Stimulated activated CD4-positive, alpha-beta T cell treated with anti-CD3 and anti-CD28 coated beads, Interleukin-15, amount 100 ng/mL, for 1 hour (primary cell): ENCODE data around the gene TULP1.

Experiments used
- DNase-seq, 2 donors: peaks; one replicate each; pipeline ENCODE4 v3.0.0-alpha.2; 2020; ENCODE audit warnings: low read depth in 1 of 2, low spot score in 1 of 2

TULP1 gene

DNA sequence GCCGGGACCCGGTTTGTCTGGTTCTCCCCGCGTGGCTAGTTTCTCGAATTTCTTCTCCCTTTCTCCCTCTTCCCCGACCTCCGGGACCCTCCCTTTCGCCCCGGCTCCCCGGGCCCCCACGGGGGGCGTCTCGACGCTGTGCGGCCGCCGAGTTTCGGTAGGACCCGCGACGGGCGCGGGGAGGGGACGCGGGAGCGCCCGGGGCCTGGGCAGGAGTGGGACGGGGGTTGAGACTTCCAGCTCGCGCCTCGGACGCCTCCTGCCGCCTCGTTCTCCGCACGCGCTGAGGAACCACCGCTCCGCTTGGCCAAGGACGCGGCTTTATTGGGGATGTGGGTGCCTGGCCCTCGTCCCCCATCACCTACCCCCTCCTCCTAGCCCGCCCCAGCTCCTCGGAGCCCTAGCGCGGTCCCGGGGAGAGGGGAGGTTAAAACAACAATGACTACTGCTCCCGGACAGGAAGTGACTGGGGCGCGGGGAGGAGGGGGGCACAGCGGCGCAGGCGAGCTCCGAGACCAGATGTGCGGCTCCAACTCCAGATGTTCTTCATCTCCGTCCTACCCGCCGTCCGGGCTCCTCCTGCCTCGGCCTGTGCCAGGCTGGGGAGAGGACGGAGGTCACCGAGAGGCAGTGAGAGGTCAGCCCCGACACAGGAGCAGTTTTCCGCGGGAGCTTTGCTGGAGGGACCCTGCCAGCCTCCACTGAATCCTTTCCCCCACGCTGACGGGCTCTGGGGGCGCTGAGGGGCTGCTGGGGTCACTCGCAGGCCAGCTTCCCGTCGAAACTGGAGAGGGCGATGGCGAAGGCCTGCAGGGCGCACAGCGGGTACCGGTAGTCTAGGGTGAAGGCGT lies 14.9 kb downstream of the TULP1 start:
- peak in 1 of 2 donors; percentile 28 for DNase-seq

DNA sequence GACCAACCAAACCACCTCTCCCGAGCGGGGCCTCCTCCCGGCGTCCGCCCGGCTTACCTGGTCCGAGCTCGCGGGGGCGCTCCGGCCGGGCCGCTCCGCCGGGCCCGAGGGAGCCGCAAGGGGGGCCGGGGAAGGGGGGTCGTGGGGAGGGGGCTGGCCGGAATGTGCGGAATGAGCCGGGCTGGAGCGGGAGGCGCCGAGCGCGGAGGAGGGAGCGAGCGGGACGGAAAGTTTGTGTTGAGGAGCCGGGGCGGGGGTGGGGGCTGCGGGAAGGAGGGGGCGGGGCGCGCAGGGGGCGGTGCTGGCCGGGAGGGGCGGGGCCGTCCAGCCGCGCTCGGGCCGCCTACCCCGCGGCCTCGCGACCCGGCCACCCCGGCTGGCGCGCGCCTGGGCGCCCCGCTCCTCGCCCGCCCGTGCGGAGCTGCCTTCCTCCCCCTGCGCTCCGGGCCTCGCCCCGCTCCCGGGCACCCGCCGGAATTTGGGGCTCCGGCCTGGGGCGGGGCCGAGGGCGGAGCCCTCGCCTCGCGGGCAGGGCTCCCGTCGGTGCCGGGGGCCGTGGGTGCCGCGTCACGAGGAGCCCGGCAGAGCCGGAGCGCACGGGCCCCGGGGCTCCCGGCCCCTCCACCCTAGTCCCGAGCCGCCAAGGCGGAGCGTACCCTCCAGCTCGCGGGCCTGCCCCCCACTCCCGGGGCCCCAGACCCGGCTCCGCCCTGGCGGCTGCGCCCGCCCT lies 15.7 kb downstream of the TULP1 start, which contains the start of gene TEAD3:
Gene TEAD3 (minus strand): TSS at position 239 of the 730 bp plus-strand sequence.
- peak; percentile 26 to 35 for DNase-seq

DNA sequence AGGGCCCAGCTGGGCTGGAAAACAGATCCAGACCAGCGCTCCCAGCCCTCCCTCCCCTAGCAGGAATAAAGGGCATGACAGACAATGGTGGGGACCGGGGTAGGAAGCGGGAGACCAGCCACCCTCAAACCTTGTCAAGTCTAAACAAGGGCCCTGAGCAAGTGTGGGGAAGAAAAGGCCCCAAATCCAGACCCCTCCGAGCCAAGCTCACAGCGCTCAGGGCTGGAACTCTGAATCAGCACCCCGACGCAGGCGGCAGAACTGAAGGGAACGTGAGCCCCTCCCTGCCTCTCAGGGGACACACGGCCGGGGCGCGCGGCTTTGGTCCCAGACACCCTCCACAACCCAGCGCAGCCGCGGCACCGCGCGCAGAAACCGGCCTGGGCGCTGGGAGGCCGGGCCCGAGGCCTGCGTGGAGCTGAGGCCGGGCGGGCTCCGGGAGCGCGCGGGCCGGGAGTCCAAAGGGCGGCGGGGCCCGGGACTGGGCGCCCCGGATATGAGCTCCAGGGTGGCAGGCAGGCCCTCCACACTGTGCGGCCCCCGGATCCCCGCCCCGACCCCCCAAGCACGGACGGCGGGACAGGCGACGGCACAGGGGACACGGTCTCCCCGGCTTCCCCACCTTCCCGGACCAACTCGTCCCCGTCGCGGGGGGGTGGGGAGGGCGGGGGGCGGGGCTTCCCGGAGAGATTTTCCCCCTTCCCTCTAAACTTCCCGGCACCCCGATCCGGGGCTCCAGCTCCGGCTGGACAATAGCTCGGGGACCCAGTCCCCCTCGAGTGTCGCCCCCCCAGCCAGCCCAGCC lies 16.5 kb downstream of the TULP1 start:
- no peak for DNase-seq

DNA sequence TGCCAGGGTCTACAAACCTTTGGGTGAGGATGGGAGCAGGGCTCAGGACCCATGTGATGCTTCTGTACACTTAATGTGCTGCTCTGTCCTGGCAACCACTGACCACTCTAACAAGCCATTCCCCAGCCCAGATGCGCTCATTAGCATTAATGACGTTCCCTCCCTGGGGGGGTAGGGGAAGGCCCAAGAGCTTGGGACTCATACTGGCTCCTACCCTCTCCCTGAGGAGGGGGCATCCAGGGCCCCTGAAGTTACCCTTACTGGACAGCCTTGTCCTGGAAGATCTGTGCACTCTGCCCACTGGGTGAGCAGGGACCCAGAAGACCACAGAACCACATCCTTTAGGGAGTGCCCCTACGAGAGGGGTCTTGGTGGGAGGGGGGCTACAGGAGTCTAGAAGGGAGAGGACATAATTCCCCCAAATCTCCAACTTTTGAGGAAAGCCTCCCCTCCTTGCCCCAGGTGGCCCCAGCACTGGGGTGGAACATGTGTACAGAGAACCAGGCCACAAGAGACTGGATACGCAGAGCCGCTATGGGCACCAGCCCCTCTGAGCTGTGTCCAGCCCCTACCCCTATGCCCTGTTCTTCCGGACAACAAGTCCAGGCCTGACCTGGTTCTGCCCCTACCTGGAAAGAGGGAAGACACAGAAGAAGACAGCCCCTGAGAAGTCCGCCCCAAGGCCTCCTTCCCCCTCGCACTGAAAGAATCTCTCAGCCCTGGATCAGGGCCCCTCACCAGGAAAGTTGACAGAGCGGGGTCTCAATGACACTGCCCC lies 17.2 kb downstream of the TULP1 start:
- no peak for DNase-seq

DNA sequence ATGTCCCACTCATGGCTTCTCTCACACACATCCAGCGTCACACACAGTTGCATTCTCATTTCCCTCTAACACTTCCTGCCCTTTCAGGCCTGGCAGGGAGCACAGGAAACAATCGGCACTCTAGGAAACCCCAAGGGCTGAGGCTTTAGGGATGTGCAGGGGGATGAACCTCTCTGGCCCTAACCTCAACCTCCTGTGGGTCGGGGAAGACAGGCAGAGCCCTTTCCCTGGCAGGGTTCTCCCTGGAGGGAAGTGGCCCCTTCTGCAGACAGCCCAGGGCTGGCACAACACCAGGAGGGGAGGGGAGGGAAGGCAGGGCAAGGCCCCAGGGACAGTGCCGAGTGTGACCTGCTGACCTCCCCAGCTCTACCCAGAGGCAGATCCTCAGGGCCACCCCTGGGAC lies 18.5 kb downstream of the TULP1 start:
- no peak for DNase-seq

DNA sequence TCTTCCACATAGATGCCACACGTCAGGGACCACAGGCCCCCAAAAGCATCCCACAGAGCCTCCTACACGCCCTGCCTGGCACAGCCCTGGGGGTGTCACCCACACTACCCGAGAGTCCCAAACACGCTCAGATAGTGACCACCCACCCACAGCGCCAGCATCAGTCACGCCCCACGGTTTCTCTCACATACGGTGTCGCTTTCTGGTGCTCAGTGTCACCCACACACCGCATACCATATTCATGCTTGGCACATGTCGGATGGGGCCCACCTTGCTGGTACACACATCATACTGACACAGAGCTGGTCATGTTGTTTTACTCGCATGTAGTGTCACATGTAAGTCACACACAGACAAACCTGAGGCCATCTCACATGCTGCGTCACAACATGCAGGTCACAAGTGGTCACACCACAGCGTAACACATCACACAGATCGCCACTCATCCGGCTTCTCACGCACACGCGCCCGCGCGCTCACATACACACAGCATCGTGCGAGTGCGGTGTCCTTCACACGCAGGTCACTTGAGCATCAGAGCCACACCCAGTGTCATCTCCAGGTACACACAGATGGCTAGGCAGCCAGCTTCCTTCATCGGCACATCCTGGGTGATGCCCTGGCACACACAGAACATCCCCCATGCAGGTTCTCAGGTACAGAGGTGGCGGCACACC lies 19.3 kb downstream of the TULP1 start:
- no peak for DNase-seq

DNA sequence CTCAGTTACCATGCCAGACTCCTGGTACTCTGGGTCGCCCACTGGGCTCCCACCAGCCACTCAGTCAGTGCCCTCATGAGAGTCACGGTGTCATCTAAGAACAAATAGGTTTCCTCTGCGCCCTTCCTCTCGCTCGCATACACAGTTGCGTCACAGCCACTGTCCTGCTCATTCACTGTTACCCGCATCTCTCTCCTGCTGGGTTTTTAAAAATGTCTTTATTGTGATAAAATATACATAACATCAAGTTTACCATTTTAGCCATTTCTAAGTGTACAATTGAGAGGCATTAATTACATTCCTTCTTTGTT lies 19.8 kb downstream of the TULP1 start:
- DNase-seq: no peak

DNA sequence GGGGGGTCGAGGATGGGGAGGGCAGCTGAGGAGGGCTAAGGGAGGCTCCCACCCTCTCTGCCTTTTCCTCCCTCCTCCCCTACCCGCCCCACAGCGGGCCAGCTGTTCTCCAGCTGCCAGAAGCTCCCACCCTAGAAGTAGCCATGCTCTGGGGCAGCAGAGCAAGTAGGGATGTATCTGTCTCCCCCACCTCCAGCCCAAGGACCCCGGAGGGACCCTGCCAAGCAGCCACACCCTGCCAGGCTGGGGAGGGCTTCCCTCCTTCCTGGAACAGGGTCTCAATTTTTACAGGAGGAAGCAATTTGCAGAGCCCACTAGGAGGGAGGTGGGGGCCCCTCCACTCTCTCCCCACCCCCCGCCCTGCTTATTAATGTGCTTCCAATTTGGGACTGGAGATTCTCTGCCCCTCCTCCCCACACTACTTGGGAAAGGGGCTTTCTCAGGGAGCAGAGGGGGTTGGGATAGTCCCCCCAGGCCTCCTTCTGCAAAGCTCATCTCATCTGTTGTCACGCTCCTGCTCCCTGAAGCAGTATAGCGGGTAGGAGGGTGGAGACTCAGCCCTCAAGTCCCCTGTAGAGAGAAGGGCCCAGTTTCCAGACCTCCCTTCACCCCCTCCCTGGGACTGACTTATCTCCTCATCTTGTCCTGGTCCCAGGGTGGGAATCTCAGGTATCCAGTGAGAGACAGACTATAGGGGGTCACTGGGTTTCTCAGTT lies 20.3 kb downstream of the TULP1 start:
- DNase-seq: no peak

DNA sequence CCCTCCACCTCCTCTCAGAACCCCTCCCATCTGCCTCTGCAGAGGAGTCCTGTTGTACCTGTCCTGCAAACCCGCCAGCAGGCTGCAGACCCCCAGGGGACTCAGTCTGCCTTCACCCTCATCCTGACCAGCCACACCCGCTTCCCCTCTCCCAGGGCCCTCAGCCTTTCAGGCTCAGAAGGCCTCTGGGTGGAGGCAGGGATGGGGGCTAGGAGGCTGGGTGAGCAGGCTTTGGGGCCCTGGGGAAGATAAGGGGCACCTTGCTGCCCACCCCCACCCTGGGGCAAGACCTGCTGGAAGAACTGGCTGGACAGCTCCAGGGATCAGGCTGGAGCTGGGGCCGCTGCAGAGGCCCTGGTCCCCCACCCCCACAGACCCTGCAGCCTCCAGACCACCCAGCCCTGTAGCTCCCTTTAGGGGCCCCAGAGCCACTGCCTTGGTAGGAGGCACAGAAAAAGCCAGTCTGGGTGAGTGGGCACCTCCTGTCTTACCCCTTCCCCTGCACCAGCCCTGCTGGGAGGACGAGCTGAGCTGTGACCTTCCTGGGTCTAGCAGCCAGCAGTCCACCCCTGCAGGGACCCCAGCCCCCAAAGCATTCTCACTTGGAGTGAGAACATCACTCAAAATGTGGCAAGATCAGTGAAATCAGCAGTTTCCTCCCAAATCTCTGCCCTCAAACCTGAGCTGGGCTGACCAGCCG lies 21.0 kb downstream of the TULP1 start:
- no peak for DNase-seq

DNA sequence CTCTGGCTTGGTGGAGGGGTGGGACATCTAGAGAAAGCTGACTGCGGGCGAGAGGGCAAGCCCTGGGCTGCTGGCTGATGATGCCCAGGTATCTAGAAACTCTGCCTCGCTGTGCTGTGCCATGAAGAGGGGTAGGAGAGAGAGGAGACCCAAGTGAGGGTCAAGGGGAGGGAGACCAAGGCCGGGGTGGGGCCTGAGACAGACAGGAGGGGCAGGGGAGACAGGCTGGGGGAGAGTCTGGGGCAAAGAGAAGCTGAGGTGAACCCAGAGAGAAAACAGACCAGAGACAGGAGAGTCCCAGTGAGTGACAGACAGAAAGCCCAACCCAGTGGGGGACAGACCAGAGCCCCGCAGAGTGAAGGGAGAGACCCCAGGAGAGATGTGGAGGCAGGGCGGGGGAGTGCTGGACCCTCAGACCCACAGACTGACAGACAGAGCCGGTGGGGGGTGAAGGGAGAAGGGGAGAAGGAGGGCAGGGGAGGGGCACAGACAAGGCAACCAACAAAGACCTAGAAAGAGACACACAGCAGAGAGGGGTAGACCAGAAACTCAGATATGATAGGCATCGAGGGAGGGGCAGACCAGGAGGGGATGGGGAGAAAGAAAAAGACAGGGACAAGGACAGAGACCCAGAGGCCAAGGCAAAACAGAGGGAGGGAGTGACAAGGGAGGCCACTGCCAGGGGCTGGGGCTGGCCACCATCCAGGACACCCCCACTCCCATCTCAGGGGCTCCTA lies 21.7 kb downstream of the TULP1 start:
- DNase-seq: no peak

DNA sequence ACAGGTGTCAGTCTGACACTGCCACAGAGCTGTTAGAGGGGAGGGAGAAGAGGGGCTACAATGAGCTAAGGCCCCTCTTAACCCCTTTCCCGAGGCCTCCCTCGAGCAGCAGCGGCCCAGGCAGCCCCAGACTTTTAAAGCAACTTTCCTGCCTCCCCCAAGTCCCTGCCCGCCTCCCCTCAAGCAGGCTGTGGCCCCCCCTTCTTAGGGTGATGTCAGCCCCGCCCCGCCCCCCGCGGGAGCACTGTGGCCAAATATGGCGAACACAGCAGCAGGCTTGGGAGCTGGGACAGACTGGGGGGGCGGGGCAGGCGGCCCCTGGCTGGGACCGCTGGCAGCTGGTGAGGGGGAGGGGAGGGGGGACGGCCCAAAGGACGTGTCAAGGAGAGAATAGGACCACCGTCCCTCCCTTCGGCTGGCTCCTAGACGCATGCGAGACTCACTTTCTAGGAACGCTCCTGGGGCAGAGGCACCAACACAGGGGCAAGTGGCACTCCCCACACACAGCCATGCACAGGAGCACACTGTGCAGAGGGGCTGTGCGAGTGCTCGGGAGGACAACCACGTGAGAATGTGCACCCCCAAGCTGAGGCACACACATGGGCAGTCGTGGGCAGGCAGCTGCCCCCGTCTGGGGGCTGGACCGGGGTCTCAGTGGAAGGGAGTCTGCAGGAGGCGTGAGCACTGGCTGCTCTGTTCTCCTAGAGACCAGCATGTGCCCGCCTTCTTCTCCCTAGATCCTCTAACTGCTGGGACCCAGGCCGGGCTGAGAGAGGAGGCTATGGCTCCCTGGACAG lies 22.5 kb downstream of the TULP1 start:
- DNase-seq: no peak

DNA sequence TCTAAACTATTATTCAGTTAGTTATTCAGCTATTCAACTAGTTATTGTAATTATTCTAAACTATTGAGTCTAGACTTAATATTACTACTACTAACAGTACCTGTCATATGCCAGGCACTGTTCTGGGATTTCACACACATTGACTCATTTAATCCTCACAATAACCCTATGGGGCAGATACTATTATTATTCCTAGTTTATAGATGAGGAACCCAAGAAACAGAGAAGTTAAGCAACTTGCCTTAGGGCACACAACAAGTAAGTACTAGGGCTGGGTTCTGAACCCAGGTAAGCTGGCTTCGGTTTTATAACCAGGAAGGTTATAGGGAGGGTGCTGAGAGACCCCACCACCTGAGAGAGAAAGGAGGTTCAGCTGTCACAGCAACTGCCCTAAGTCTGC lies 23.6 kb downstream of the TULP1 start:
- no peak for DNase-seq

DNA sequence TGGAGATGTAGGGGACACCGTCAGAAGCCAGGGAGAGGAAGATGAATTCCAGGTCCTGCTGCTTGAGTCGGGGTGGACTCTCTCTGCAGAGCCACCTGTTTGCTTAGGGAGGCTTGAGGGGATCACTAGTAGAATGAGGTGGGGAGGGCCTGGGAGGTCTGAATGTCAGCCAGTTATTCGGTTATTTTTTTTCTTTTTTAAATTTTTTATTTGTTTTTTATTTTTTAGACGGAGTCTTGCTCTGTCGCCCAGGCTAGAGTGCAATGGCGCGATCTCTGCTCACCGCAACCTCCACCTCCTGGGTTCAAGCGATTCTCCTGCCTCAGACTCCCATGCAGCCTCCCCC lies 24.2 kb downstream of the TULP1 start:
- DNase-seq: no peak

DNA sequence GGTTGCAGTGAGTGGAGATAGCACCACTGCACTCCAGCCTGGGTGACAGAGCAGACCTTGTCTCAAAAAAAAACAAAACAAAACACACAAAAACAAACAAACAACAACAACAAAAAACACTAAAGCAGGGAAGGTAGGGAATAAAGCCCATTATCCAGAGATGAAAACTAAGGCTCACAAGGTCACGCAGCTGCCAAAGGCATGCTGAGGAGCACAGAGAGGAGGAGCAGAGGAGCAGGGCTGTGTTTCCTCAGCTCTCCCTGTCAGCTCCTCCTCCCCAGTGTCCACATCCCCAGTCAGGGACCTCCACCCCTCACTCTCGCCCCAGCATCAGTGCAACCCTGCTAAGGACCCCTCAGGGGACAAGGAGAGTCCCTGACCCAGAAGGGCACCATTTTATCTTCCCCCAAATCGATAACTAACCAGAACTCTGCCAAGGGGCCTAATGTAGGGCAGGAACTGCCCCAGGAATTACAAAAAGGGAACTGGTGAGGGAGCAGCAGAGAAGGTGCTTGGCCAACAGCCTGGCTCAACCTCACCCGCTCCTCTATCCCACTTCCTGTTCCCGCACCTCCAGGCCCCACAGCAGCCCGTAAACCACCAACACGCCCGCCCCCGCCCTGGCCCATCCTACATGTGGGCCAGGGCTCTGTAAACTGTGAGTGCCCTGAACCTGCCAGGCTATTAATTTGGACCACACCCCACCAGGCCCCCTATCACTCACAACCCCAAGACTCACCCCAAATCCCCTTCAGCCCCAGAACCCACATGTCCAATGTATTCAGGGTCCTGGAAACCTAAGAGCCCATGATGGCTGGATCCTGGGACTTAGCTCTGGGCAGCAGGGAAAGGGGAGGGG lies 24.8 kb downstream of the TULP1 start:
- DNase-seq: no peak

DNA sequence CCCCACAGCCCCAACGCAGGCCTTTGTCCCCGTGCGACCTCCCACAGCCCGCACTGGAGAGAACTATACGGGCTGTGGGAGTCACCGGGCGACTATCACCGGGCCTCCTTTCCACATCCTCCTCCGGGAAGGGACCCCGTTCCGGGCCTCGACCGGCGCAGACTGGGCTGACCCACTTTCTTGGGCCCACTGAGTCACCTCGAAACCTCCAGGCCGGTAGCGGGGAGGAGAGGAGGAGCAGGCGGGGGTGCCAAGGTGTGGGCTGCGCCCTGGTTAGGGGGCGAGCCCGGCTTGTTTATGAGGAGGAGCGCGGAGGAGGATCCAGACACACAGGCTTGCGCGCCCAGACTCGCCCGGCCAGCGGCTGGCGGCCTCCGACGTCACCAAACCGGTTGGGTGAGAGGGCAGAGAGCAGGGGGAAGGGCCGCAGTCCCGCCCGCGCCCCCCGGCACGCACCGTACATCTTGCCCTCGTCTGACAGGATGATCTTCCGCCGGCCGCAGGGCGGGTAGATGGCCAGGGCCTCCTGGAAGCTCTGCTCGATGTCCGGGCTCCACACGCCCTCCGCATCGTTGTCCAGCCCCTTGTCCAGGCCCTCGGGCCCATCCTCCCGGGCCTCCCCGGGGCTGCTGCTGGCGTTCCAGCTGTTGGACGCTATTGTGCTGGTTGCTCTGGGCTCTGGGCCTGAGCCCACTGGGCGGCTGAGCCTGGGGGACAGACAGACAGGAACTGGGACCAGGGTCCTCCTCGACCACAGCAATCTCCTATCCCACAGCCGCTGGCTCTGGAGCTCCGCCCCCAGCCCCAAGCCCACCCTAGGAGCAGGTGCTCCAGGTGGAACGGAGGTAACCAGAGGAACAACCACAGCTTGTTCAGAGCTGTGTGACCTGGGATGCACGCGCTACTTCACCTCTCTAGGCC lies 26.4 kb downstream of the TULP1 start:
- no peak for DNase-seq

DNA sequence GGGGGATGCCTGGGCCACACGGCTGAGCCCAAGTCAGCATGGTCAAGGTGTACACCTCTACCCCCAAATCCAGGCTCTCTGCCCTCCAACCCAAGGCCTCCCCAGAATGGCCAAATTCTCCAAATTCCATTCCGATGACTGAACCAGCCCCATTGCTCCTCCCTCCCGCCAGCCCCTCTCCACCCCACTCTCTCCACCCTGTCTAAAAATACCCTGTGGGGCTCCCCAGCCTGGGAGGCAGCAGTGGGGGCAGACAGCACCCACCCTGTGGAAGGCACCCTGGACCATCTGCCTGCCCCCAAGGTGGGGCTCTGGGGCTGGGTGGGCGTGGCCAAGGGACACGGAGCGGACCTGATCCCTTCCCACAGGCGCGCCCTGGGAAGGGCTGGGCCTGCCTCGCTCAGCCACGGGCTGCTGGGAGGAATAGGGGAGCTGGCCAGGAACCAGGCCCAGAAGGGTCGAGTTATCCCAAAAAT lies 27.3 kb downstream of the TULP1 start:
- no peak for DNase-seq
